Endodermal cell (in vitro differentiated cells): ENCODE measurements around the gene TECPR1. TPM values are rescaled to one million over a fixed set of nuclear protein-coding genes. Genes with fewer than 3 reads are reported as not detected.
A peak's percentile ranks its signal among the peaks of the same experiment; 100 is the strongest.

Experiments used
- DNase-seq: peaks from one replicate; pipeline ENCODE4 v3.0.0-alpha.2; 2017
- H3K27ac ChIP-seq: 2 replicates; pipeline ENCODE4 v1.5.1; 2013; ENCODE audit warnings: mild to moderate bottlenecking, low read depth, low read length, moderate library complexity
- H3K27me3 ChIP-seq: 2 replicates; pipeline ENCODE4 v1.6.1; 2013; ENCODE audit warnings: mild to moderate bottlenecking, low read length, moderate library complexity; ENCODE audit not compliant: insufficient read depth, control insufficient read depth, poor library complexity, severe bottlenecking
- H3K36me3 ChIP-seq: 2 replicates; pipeline ENCODE4 v1.7.0; 2013; ENCODE audit warnings: mild to moderate bottlenecking, low read length, moderate library complexity; ENCODE audit not compliant: control insufficient read depth, insufficient read depth
- H3K4me1 ChIP-seq: one replicate; pipeline ENCODE4 v1.7.0; 2013; ENCODE audit warnings: low read length; ENCODE audit not compliant: control insufficient read depth, insufficient read depth
- H3K4me3 ChIP-seq: 2 replicates; pipeline ENCODE4 v1.5.1; 2013; ENCODE audit warnings: mild to moderate bottlenecking, low read length, moderate library complexity
- H3K9ac ChIP-seq: 2 replicates; pipeline ENCODE4 v1.6.1; 2013; ENCODE audit warnings: mild to moderate bottlenecking, low read length, moderate library complexity; ENCODE audit not compliant: poor library complexity, severe bottlenecking; ENCODE audit errors: extremely low read depth
- H3K9me3 ChIP-seq: 2 replicates; pipeline ENCODE4 v1.6.1; 2013; ENCODE audit warnings: mild to moderate bottlenecking, low read length, moderate library complexity; ENCODE audit not compliant: control insufficient read depth
- H3K27ac Mint-ChIP-seq: 2 replicates; pipeline ENCODE4 v1.8.0; 2020; ENCODE audit warnings: mixed read lengths
- H3K27me3 Mint-ChIP-seq: 2 replicates; pipeline ENCODE4 v1.8.0; 2021; ENCODE audit warnings: mild to moderate bottlenecking, mixed read lengths; ENCODE audit not compliant: insufficient read depth
- H3K36me3 Mint-ChIP-seq: 2 replicates; pipeline ENCODE4 v1.8.0; 2020; ENCODE audit warnings: low read depth, mixed read lengths
- H3K4me1 Mint-ChIP-seq: 2 replicates; pipeline ENCODE4 v1.8.0; 2020; ENCODE audit warnings: mixed read lengths
- H3K4me3 Mint-ChIP-seq: 2 replicates; pipeline ENCODE4 v1.8.0; 2020; ENCODE audit warnings: mild to moderate bottlenecking, moderate library complexity, mixed read lengths
- H3K9me3 Mint-ChIP-seq: 2 replicates; pipeline ENCODE4 v1.8.0; 2020; ENCODE audit warnings: mild to moderate bottlenecking, mixed read lengths
- CTCF ChIP-seq: fragments of 200-600 bp; sonication (generic); conservative IDR thresholded peaks from 2 replicates; pipeline ENCODE4 v1.5.0; 2021; ENCODE audit warnings: antibody characterized with exemption, mild to moderate bottlenecking
- WGBS, 2 experiments: methylation state at CpG; one replicate each; pipeline versions ENCODE4 v1.1.5 to v1.1.7; 2013; ENCODE audit warnings: missing lambda C conversion rate in 2 of 2, mixed read lengths in 1 of 2; ENCODE audit not compliant: insufficient coverage in 1 of 2, insufficient read length in 1 of 2; 5-methylcytosine and 5-hydroxymethylcytosine counted together
- total RNA-seq, 2 donors: library from RNA; stranded (reverse); fragmentation: NEBNext Ultra II Directional in 1 of 2; extraction: Animal tissue kit (Norgen Biotek cat#: 25700) in 1 of 2; gene quantifications; 2 replicates in 1 of 2; 3 replicates in 1 of 2; pipeline ENCODE4 v1.2.1, GENCODE V29; 2021

Gene TECPR1
- total RNA-seq, 2 donors from 2014 or later: 27.2 to 32.0 TPM

GRCh38 chr7:98267303-98267702 lies 15.3 kb upstream of the TECPR1 start:
- Histone ChIP-seq H3K27ac (no peak overlapping the region), H3K4me3 (no peak overlapping the region), H3K4me1 (no peaks in the 10 kb centered on the region), H3K9ac (no peak overlapping the region), H3K9me3 (no peaks in the 10 kb centered on the region), H3K36me3 (no peaks in the 10 kb centered on the region), H3K27me3 (no peaks in the 10 kb centered on the region)
- no peak overlapping the region for H3K4me3 Mint-ChIP-seq
- WGBS, 2 experiments: 90 to 95% methylated on average over 3 of the region's 3 CpGs
- no peak for DNase-seq
- H3K9me3 Mint-ChIP-seq: no peaks in the 10 kb centered on the region
- no peaks in the 10 kb centered on the region for H3K4me1 Mint-ChIP-seq
- no peaks in the 10 kb centered on the region for H3K27me3 Mint-ChIP-seq
- no peak for TF ChIP-seq CTCF
- peaks cover 17% of the 10 kb centered on the region for H3K36me3 Mint-ChIP-seq
- H3K27ac Mint-ChIP-seq: no peak overlapping the region

- DNase-seq: no peak
- peak; percentile 58 for TF ChIP-seq CTCF
- Histone ChIP-seq H3K27me3 (no peaks in the 10 kb centered on the region), H3K4me3 (no peak overlapping the region), H3K9ac (no peak overlapping the region), H3K27ac (no peak overlapping the region), H3K9me3 (peaks cover under 1% of the 10 kb centered on the region), H3K4me1 (no peaks in the 10 kb centered on the region), H3K36me3 (no peaks in the 10 kb centered on the region)
- Mint-ChIP-seq H3K27me3 (no peaks in the 10 kb centered on the region), H3K27ac (no peak overlapping the region), H3K36me3 (peaks cover 22% of the 10 kb centered on the region), H3K4me1 (no peaks in the 10 kb centered on the region), H3K9me3 (peaks cover 1% of the 10 kb centered on the region), H3K4me3 (no peak overlapping the region)
- WGBS, 2 experiments: 47% methylated on average over 1 of the region's 2 CpGs; no CpG with 5 or more reads in 1 of the 2 experiments
Observed at GRCh38 chr7:98266840-98267239, 14.8 kb upstream of the TECPR1 start.

GRCh38 chr7:98265841-98266271 lies 13.8 kb upstream of the TECPR1 start:
- 84 to 89% methylated on average over 4 to 5 of the region's 5 CpGs for WGBS, 2 experiments
- peak overlapping the region; percentile 52 for H3K27ac Mint-ChIP-seq
- H3K9ac ChIP-seq: no peak overlapping the region

More at GRCh38 chr7:98265841-98266271, 13.8 kb upstream of the TECPR1 start:
- H3K36me3 Mint-ChIP-seq: peaks cover 32% of the 10 kb centered on the region
- Histone ChIP-seq H3K27me3 (no peaks in the 10 kb centered on the region), H3K9me3 (peaks cover 8% of the 10 kb centered on the region), H3K4me3 (no peak overlapping the region), H3K4me1 (no peaks in the 10 kb centered on the region), H3K36me3 (peaks cover under 1% of the 10 kb centered on the region), H3K27ac (no peak overlapping the region)
- no peak overlapping the region for H3K4me3 Mint-ChIP-seq
- H3K9me3 Mint-ChIP-seq: peaks cover 6% of the 10 kb centered on the region
- no peaks in the 10 kb centered on the region for H3K4me1 Mint-ChIP-seq
- DNase-seq: peak; percentile 69
- TF ChIP-seq CTCF: no peak
- no peaks in the 10 kb centered on the region for H3K27me3 Mint-ChIP-seq
